ENCODE measurements around the gene ERBB4.
"Not testable (repeated sequence)": the region's sequence is repeated elsewhere in the genome, so short reads cannot be mapped to it uniquely, and the experiment has no call there.

ERBB4 gene

DNA sequence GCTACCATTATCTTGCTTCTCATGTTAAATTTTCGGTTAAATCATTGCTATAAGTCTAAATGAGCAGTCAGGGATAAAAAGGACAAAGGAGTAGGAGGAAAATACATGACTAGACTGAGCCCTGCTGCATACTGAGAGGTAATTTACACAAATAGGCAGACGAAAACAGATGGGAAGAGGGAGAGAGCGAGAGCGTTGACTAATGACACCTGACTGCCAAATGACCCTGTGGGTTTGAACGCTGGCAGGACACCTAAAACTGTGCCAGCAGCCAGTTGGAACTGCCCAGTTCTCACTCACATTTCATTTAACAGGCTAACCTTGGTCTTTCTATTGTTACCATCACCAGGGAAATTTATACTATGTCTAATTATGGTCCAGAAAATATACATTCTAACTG lies 1004.0 kb downstream of the ERBB4 start:
- TF ChIP-seq, protein P1, sequence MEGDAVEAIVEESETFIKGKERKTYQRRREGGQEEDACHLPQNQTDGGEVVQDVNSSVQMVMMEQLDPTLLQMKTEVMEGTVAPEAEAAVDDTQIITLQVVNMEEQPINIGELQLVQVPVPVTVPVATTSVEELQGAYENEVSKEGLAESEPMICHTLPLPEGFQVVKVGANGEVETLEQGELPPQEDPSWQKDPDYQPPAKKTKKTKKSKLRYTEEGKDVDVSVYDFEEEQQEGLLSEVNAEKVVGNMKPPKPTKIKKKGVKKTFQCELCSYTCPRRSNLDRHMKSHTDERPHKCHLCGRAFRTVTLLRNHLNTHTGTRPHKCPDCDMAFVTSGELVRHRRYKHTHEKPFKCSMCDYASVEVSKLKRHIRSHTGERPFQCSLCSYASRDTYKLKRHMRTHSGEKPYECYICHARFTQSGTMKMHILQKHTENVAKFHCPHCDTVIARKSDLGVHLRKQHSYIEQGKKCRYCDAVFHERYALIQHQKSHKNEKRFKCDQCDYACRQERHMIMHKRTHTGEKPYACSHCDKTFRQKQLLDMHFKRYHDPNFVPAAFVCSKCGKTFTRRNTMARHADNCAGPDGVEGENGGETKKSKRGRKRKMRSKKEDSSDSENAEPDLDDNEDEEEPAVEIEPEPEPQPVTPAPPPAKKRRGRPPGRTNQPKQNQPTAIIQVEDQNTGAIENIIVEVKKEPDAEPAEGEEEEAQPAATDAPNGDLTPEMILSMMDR (IDR thresholded peaks at IDR 0.05; ENCODE audit: borderline replicate concordance, insufficient read depth, low read depth, low read length), result no peak
- H3K4me3 ChIP-seq (ENCODE audit: low read depth, low read length), result no peak overlapping the region

DNA sequence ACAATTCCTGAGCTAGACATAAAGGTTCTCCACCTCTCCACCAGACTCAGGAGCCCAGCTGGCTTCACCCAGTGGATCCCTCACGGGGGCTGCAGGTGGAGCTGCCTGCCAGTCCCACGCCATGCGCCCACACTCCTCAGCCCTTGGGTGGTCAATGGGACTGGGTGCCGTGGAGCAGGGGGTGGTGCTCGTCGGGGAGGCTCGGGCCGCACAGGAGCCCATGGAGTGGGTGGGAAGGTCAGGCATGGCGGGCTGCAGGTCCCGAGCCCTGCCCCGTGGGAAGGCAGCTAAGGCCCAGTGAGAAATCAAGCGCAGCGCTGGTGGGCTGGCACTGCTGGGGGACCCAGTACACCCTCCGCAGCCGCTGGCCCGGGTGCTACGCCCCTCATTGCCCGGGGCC lies 1014.4 kb downstream of the ERBB4 start:
- H3K4me3 ChIP-seq (ENCODE audit: low read depth, low read length), result not testable (repeated sequence)

DNA sequence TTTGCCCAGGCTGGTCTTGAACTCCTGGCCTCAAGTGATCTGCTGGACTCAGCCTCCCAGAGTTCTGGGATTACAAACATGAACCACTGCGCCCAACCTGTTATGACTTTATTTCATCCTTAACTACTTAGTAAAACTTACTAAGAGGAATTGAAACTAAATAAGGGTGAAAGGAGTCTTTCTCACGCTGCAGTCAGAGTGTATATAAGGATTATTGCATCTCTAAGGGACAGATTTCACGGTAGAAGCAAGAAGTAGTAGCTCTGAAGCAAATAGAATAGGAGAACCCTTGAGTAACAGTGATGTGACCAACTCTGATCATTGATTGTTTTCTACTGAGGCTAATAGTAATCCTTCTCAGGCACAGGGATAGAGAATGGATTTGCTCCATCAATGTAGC lies 1022.1 kb downstream of the ERBB4 start:
- H3K4me3 ChIP-seq (ENCODE audit: low read depth, low read length), result no peak overlapping the region
- TF ChIP-seq, protein P1 (IDR thresholded peaks at IDR 0.05; ENCODE audit: borderline replicate concordance, insufficient read depth, low read depth, low read length), result no peak

DNA sequence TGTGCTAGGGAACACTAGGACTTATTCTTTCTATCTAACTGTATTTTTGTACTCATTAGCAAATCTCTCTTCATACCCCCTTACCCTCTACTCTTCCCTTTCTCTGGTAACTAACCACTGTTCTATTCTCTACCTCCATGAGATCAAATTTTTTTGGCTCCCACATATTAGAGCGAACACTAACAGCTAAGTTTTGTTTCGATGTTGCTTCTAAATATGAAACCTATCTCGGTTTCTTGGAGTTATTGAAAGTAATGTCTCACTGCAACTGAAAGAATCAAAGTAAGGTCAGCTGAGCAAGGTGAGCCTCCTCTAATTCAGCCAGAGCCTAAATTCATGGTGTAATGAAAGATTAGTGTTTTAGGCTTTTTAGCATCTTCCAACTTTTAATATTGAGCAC lies 1024.6 kb downstream of the ERBB4 start:
- TF ChIP-seq, protein P1 (IDR thresholded peaks at IDR 0.05; ENCODE audit: borderline replicate concordance, insufficient read depth, low read depth, low read length), result no peak
- no peak overlapping the region for H3K4me3 ChIP-seq (ENCODE audit: low read depth, low read length)

DNA sequence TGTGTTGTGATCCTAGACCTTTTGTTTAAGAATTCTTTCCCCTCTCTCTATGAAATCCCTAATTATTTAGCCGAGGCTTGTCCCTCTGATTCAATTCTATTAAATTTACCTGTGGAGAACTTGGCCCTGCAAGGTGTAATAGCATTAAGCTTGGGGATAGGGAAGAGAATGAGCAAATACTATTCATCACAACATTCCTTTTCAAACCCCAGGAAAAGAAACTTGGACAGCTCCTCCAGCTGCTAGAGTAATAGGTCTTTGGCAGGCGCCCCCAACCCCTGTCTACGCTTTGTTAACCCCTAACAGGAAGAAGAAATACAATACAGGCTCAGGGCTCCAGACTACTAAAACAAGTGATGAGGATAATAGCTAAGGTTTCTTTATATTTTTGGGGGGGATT lies 1025.2 kb downstream of the ERBB4 start:
- TF ChIP-seq, protein P1 (IDR thresholded peaks at IDR 0.05; ENCODE audit: borderline replicate concordance, insufficient read depth, low read depth, low read length), result no peak
- H3K4me3 ChIP-seq (ENCODE audit: low read depth, low read length), result no peak overlapping the region

DNA sequence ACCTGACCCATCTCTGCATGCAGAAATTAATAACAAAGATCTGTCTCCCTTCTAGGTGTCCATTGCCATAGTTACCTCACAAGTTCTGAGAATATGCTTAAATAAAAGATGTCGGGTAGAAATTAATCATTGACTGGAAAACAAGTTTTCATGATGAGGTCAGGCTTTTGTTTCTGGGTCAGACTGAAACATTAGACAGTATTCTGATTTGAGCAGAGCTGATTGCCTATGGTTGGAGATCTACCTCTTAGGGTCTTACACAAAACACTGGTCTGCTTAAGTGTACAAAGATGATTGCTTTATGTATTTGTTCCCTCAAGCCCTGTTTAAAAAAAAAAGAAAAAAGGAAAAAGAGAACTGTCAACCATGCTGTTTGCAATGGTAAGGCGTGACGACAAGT lies 1025.8 kb downstream of the ERBB4 start:
- no peak overlapping the region for H3K4me3 ChIP-seq (ENCODE audit: low read depth, low read length)
- TF ChIP-seq, protein P1 (IDR thresholded peaks at IDR 0.05; ENCODE audit: borderline replicate concordance, insufficient read depth, low read depth, low read length), result no peak

DNA sequence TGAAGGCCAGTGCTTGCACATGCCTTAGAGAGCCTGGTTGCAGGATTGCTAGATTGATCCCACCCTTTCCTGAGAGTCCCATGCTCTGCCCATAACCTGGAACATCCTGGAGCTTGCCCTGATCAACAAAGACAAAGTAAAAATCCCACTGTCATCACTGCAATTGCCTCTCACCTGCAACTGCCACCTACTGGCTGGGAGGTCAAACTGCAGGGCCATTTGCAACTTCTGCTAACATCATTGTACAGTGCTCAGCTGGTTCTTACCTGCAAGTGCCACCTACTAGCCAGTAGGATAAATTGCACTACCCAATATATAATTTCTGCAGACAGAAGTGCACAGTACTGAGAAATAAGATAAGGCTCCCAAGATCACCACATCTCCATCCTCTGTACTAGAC lies 1034.7 kb downstream of the ERBB4 start:
- TF ChIP-seq, protein P1 (IDR thresholded peaks at IDR 0.05; ENCODE audit: borderline replicate concordance, insufficient read depth, low read depth, low read length), result peak; percentile 75
- H3K4me3 ChIP-seq (ENCODE audit: low read depth, low read length), result no peak overlapping the region

DNA sequence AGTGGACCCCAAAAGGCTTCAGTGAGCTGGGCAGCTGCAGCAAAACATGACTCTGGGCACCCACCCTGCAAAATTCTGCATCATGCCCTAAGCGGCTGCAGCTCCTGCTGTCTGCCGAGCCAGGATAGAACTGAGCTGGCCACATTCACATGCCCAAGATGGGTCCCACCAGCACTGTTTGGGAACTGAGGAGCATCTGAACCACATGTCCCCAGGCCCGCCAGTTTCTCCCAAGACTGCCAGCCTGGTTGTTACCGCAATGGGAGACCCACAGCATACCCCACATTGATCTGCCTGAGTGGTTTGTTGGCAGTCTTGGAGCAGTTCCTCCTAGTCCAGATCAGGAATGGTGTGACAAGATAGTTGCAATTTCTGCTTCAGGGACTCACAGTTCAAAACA lies 1035.4 kb downstream of the ERBB4 start:
- no peak overlapping the region for H3K4me3 ChIP-seq (ENCODE audit: low read depth, low read length)
- TF ChIP-seq, protein P1 (IDR thresholded peaks at IDR 0.05; ENCODE audit: borderline replicate concordance, insufficient read depth, low read depth, low read length), result no peak
